Muscle of arm (tissue), 12 donors: ENCODE results near the gene POP4. TPM values are rescaled to one million over a fixed set of nuclear protein-coding genes. Genes with fewer than 3 reads are reported as not detected.

ENCODE experiments used
- DNase-seq: peaks from one replicate; pipeline ENCODE4 v3.0.0-alpha.2; 2013
- polyA plus RNA-seq, 12 donors: library from polyadenylated mRNA; unstranded; fragments of 120-200 nt; gene quantifications; one replicate each; pipeline ENCODE4 v1.2.1, GENCODE V29; 2013; ENCODE audit not compliant: insufficient read length in 12 of 12

The POP4 gene
- polyA plus RNA-seq, 12 donors, result 25.1 to 52.3 (median 44.1) TPM; not detected in 1

DNA sequence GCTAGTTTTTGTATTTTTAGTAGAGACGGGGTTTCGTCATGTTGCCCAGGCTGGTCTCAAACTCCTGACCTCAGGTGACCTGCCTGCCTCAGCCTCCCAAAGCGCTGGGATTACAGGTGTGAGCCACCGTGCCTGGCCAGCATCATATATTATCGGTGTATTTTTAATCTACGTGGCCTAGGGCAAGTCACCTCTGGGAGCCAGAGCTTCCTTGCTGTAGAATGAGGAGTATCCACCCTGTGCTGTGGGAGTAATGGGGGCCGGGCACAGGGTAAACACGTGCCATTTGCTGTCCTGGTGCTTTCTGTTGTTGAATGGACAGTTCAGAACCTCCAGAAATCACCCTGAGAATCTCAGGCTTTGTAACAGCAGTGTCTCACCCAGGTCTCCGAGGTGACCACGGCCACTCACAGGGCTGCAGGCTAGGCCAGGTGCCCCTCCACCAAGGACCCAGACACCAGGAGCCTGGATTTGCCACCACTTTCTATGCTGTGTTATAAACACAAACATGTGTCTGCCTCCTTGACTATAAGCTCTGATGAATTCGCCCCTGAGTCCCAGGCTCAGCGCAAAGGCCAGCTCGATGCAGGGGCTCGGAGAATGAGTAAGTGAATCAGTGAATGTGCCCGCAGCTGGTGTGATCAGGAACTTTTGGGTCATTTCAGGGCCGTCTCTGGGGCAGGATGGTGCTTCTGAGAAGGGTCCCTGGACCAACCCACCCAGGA lies 22.7 kb downstream of the POP4 start:
- no peak for DNase-seq

- no peak for DNase-seq
These were observed 23.9 kb downstream of the POP4 start for GRCh38 chr19:29629836-29630534.

- DNase-seq, result no peak
These were observed 24.6 kb downstream of the POP4 start for GRCh38 chr19:29630655-29631054.

DNA sequence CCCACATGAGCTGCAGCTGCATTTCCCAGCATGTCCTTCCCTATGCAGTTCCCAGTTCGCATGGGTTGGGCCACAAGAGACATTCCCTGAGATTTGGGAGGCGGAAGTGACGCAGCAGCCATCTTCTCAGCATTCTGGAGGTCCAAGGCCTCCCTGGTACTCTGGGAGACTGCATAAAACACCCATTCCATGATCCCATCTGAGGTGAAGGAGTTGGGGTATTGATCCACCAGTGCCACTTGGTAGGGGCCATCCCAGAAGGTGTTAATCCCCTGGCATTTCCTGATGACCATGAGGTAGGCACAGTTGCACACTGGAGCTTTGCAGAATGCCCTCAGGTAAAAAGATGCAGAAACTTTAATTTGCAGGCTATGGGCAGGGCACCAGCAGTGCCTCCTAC lies 25.4 kb downstream of the POP4 start:
- DNase-seq, result no peak

GRCh38 chr19:29634002-29634401 lies 27.9 kb downstream of the POP4 start:
- DNase-seq, result no peak

DNA sequence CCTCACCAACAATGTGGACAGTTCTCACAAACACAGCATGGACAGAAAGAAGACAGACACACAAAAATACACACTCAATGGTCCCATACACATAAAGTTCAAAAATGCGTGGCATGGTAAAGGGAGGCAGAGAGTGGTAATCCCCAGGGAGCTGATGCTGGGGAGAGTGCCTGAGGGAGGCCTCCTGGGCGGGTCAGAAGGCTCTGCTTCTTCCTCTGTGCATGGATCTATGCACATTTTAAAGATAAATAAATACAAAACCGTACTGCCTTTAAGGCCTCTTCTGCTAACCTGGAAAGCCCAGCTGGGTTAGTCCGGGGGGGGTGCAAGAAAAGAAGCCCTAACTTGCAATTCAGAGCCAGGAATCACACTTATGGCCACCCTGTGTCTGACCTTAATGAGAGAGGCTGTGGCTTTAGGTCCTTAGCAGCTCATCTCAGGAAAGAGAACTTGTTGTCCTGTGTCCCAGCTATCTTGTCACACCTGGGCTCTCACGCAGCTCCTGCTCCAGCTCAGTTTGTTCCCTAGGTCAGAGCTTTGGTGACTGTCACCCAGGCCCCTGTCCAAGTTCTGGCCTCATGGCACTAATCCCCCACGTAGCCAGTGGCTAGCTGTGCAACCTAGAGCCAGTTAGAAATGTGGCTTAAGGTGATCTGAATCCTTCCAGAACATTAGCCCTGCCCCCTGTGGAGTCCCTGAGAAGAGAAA lies 28.5 kb downstream of the POP4 start:
- DNase-seq, result no peak

GRCh38 chr19:29635963-29636362 lies 29.9 kb downstream of the POP4 start:
- no peak for DNase-seq

- DNase-seq, result peak; percentile 20
These were observed 30.7 kb downstream of the POP4 start for GRCh38 chr19:29636553-29637360.

DNA sequence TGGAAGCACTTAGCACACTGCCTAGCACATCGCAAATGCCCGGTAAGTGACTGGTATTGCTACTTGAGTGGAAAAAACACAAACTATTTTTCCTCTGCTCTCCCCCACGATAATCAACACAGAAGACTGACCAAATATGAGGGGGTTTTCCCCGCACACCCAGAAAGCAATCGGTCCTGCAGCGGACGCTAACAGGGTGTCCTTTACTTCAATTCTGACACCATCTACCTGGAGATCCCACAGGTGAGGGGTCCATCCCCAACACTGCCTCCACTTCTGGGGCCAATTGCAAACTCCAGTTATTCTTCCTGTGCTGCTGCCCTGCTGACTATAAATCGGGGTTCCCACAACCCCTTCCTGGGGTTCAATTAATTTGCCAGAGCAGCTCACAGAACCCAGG lies 33.0 kb downstream of the POP4 start:
- no peak for DNase-seq

- no peak for DNase-seq
These were observed 34.1 kb downstream of the POP4 start for GRCh38 chr19:29640231-29640630.

DNA sequence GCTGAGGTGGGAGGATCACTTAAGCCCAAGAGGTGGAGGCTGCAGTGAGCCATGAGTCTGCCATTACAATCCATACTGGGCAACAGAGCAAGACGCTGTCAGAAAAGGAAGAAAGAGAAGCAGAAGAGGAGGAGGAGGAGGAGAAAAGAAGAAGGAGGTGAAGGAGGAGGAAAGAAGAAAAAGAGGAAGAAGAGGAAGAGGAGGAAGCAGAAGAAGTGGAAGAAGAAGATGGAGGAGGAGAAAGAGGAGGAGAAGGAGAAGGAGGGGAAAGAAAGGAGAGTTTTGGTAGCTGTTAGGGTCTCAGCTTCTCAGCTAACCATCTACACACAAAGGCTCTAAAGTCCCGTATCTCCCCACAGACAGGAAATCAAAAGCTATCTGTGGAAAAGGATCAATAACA lies 35.5 kb downstream of the POP4 start:
- DNase-seq, result no peak

DNA sequence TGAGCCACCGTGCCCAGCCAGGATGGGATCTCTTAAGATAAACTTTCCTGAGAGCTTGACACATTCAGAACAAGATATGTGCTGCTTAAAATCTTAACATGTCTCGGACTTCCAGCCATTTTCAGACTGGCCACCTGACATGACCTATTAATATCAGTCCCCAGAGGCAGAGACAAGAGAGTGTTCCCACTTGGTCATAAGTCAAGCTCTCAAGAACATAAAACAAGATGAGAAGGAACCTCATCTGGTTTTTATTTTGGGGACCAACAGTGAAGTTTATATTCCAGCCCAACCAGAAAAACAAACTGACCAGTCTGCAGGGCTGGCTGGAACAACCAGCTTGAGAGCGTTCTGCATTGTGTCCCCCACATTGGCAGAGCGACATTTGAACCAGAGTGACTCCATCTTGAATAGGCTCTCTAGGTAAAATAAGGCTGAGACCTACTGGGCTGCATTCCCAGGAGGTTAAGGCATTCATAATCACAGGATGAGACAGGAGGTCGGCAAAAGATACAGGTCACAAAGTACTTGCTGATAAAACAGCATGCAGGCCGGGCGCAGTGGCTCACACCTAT lies 37.4 kb downstream of the POP4 start:
- no peak for DNase-seq

DNA sequence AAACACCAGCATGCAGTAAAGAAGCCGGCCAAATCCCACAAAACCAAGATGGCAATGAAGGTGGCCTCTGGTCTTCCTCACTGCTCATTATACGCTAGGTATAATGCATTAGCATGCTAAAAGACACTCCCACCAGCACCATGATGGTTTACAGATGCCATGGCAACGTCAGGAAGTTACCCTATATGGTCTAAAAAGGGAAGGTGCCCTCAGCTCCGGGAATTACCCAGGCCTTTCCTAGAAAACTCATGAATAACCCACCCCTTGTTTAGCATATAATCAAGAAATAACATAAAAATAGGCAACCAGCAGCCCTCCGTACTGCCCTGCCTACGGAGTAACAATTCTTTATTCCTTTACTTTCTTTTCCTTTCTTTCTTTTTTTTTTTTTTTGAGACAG lies 38.1 kb downstream of the POP4 start:
- no peak for DNase-seq

GRCh38 chr19:29645491-29645867 lies 39.4 kb downstream of the POP4 start:
- DNase-seq, result no peak

GRCh38 chr19:29645911-29646310 lies 39.8 kb downstream of the POP4 start:
- DNase-seq, result no peak

GRCh38 chr19:29650772-29651387 lies 44.8 kb downstream of the POP4 start:
- DNase-seq, result no peak

DNA sequence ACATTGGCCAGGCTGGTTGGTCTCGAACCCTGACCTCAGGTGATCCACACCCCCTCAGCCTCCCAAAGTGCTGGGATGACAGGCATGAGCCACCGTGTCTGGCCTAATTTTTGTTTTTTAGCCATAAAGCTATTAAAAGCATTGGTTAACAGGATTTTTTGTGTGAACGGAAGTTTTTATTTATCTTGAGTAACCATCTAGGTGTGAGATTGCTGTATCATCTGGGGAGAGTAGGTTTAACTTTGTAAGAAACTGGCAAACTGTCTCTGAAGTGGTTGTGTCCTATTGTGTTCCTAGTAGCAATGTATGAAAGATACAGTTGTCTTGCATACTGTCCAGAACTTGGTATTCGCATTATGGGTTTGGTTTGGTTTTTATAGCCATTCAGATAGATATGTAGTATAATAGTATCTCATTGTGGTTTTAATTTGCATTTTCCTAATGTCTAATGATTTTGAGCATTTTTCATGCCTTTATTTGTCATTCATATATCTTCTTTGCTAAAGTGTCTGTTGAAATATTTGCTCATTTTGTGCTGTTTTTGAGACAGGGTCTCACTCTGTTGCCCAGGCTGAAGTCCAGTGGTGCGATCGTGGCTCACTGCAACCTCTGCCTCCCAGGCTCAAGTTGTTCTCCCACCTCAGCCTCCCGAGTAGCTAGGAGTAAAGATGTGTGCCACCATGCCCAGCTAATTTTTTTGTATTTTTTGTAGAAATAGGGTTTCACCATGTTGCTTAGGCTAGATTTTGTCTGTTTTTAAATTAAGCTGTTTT lies 45.7 kb downstream of the POP4 start:
- DNase-seq, result no peak

DNA sequence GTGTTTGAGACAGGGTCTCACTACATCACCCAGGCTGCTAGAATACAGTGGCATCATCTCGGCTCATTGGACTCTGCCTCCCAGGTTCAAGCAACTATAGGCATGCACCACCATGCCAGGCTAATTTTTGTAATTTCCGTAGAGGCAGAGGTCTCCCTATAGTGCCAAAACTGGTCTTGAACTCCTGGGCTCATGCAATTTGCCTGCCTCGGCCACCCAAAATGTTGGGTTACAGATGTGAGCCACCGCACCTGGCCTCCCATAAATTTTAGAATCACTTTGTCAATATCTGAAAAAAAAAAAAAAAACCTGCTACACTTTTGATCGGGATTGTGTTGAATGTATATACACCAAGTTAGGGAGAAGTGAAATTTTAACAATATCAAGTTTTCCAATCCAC lies 47.3 kb downstream of the POP4 start:
- no peak for DNase-seq

DNA sequence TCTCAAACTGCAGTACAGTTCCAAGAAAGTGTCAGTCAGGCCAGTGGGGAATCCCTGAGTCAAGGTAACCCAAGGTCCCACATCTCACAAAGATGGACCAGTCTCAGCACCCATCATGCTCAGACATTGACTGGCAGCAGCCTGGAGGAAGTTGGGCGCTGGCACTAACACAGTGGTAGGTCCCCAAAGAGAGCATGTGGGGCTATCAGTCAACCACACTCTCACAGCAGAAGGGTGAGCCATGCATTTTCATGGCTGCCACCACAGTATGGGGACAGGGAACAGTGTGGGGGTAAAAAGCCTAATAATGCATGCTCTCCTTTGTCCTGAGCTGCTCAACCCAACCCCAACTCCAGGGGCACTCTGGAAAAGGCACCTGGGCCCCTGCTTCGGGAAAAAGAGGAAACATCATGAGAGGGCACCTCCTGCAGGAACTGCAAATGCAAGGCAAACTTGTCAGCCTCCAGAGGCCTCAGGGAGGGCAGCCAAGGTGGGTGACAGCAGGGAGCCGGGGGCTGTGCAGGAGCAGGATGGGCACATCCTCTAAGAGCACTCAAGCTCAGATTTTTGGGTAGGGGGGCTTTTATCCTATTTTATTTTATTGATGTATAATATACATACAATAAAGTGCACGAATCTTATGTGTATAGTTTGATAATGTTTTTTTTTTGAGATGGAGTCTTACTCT lies 49.7 kb downstream of the POP4 start:
- no peak for DNase-seq
